ENCODE data around the gene VPS26B.
"Not testable (repeated sequence)": the region's sequence is repeated elsewhere in the genome, so short reads cannot be mapped to it uniquely, and the experiment has no call there.

VPS26B gene

DNA sequence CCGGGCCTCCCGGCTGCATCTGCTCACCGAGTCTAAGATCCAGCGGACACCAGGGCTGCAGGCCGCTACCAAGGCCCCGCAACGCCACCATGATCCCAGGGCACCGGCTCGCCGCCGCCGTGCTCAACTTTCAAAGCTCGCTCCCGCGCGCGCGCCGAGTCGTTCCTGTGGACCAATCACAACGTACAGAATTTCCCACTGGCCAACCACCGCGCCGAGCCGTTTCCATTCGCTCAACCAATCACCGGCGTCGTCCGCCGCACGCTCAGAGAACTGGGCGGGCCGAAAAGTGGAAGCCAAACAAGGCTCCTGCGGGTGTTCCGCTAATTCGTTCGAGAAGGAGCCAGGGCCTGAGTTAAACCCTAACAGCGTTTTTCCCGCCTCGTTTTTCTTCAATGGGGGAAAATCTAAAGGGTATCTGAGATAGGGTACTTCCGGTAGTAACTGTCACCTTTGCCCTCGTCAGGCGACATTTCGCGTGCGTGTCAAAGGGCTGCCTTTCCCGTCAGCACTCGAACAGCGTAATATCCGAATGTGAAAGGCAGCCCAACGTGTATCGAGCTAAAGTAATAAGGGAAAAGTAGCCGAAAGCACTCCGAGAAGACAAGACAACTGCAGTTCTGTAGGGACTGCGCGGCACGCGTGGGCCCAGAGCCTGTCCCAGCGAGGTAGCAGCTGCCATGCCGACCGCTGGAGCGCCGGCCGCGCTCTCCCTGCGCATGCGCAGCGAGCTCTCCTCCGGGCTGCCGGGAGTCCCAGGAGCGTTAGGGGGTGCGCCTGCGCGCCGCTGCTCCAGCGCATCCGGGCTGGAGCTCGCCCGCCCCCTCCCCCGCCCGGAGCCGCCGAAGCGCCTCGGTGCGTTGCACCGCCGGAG is at the start of gene VPS26B, which contains the start of gene NCAPD3:
VPS26B (plus strand) TSS at position 836 of the 874 bp plus-strand sequence. CDS start 452 bp downstream, outside the sequence.
NCAPD3 (minus strand) TSS at position 132 of the 874 bp plus-strand sequence; CDS start at position 91, 41 bp downstream.
- DNase-seq (ENCODE audit: low spot score): peak; percentile 99

GRCh38 chr11:134176284-134176683 is 48.2 kb upstream of the VPS26B start:
- DNase-seq (ENCODE audit: low spot score): no peak

DNA sequence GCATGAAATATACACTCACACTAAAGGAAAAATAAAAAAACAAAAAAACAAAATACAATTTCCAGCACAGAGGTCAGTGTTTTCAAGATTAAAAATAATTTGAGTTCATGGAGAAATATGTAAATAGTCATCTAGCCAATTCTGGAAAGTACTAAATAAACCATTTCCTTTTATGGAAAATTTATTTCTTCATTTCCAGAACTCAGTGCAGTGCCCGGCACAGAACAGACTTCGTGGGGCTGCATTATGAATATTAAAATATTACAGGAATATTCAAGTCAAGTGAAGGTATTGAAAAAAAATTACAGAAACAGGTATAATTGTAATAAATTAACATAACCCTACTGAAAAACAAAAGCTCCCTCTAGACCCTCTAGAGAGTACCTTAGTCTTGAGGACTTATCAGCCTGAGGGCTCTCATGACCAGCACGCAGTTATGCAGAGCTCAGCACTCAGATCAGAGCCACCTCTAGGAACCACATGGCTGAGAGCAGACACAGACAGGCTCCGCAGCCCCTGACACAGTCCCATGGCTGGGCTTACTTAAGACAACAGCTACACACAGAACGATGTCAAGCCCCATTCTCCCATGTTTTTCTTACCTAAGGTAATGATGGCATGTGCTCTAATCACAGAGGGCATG is 46.3 kb upstream of the VPS26B start:
- no peak for DNase-seq (ENCODE audit: low spot score)

DNA sequence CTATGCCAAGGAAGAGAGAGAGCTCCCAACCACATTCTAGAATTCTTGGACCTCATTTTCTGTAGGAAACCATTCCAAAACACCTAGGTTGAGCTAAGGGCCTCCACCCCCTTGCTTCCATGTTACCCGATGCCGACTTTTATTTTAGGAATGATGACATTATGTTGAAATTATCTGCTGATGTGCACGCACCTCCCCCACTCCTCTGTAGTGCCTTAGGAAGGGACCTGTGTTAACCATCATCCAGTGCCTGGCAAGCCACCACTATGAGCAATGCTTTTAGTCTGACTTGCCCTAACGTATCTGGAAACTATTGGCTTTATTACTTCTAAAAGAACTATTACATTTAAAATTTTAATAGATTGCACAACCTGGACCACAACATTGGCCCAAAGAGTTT is 42.8 kb upstream of the VPS26B start:
- no peak for DNase-seq (ENCODE audit: low spot score)

DNA sequence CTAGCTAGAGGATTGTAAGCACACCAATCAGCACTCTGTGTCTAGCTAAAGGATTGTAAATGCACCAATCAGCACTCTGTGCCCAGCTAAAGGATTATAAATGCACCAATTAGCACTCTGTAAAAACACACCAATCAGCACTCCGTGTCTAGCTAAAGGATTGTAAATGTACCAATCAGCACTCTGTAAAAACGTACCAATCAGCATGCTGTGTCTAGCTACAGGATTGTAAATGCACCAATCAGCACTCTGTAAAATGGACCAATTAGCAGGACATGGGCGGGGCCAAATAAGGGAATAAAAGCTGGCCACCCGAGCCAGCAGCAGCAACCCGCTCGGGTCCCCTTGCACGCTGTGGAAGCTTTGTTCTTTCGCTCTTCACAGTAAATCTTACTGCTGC is 36.4 kb upstream of the VPS26B start:
- not testable (repeated sequence) for DNase-seq (ENCODE audit: low spot score)

DNA sequence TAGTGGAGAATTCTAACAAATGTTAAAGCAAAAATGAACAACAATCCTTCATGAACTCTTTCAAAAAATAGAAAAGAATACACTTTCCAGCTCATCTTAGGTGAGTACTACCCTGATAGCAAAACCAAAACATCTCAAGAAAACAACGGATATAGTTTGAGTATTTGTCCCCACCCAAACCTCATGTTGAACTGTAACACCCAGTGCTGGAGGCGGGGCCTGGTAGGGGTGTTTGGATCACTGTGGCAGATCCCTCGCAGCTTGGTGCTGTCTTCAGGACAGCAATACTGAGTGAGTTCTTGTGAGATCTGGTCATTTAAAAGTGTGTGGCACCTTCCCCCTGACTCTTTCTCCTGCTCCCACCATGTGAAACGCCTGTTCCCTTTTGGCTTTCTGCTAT is 27.7 kb upstream of the VPS26B start:
- no peak for DNase-seq (ENCODE audit: low spot score)

GRCh38 chr11:134199531-134199930 is 24.9 kb upstream of the VPS26B start:
- no peak for DNase-seq (ENCODE audit: low spot score)

DNA sequence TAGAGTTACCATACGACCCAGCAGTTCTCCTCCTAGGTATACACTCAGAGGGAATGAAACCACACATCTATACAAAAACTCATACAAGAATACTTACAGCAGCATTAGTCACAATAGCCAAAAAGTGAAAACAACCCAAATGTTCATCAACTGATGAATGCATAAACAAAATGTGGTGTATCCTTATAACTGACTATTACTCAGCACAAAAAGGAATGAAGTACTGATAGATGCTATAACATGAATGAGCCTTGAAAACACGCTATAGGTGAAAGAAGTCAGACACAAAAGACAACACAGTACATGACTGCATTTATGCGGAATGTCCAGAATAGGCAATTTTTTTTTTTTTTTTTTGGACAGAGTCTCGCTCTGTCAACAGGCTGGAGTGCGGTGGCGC is 23.8 kb upstream of the VPS26B start:
- DNase-seq (ENCODE audit: low spot score): no peak

GRCh38 chr11:134202661-134203060 is 21.8 kb upstream of the VPS26B start:
- DNase-seq (ENCODE audit: low spot score): no peak

GRCh38 chr11:134205729-134206128 is 18.7 kb upstream of the VPS26B start:
- no peak for DNase-seq (ENCODE audit: low spot score)

DNA sequence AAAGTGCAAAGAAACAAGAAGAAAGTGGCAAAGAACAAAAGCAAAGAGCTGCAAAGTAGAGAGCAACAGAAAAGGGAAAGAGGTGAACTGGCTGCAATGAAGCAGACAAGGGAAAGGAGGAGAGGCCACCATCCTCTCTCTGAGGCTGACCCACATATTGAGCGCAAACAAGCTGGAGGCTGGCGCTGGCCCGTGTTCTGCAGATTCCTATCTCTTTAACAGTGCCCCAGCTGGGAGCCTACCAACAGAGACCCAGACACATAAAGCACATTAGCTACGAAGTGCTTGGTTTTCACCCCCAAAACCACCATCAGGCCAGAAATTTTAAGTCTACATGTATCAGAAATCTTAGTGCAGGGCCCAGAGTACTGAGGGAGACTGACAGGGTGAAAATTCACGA is 18.3 kb upstream of the VPS26B start:
- DNase-seq (ENCODE audit: low spot score): no peak

- no peak for DNase-seq (ENCODE audit: low spot score)
Measured at GRCh38 chr11:134207538-134208239, 16.8 kb upstream of the VPS26B start.

GRCh38 chr11:134215836-134216235 is 8.6 kb upstream of the VPS26B start:
- DNase-seq (ENCODE audit: low spot score): no peak

DNA sequence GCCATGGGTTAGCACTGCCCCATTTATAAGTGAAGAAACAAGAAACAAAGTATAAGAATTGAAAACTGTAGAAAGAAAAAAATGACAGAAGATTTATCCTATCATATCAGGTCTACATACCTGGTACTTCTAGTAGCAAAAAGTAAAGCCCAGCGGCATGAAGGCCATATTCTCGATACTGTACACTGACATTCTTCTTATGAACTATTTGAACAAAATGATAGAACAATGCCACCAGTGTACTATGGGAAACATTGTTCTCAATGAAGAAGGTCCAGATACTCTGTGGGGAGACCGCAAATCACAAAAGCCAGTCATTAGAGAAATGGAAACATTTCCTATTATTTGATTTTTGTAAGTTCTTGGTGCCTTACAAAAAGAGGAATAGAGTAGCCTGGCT is 7.7 kb upstream of the VPS26B start:
- DNase-seq (ENCODE audit: low spot score): no peak

DNA sequence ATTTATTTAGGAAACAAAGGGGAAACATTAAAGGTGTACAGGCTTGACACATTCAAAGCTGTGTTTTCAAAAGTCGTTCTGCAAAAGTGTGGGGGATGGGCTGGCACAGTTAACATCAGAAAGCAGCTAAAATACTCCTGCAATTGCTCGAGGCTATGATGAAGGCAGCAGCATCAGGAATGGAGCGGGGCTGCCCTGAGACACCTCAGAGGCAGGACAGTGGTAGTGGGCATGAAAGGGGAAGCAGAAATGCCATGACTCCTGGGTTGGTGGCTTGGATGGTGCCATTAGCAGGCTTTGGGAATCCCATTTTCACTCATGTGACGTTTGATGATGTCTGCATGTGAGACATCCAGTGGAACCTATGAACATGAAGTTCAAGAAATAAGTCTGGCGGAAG is 1.4 kb upstream of the VPS26B start:
- DNase-seq (ENCODE audit: low spot score): no peak

DNA sequence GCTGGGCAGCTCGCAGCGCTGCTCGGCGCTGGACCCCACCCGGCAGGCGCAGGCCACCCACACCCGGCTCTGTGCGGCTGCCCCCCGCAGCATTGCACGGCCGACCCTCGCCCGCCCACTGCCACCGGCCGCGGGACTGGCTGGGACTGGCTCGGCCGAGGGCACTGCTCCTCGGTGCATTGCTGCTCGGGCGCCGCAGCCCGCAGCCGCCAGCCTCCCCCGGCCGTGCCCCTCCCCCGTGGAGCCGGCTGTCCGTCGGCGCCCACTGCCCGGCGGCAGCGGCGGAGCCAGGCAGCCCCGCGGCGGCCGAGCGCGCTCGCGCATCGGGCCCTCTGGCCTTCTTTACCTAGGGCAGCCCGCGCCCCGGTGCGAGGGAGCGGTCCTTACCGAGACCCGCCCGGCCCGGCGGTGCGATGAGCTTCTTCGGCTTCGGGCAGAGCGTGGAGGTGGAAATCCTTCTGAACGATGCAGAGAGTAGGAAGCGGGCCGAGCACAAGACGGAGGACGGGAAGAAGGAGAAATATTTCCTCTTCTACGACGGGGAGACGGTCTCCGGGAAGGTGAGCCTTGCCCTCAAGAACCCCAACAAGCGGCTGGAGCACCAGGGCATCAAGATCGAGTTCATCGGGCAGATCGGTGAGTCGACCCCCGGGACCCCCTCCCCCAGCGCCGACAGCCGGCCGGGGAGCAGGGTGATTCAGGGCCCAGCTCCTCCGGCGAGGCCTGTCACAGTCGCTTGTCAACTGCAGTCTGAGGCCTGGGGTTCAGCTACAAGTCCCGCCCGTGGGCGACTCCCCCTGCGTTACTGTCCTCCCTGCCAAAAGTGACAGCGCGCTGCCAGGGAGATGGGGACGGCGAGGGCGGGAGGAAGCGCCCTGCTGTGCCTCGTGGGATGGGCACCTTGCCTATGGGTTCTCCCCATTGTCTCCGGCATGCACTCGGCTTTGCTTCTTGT is 516 bp downstream of the VPS26B start:
- peak; percentile 78 for DNase-seq (ENCODE audit: low spot score)

GRCh38 chr11:134226806-134227325 is 2.4 kb downstream of the VPS26B start:
- DNase-seq (ENCODE audit: low spot score): no peak

GRCh38 chr11:134228625-134229024 is 4.2 kb downstream of the VPS26B start:
- DNase-seq (ENCODE audit: low spot score): peak; percentile 42

DNA sequence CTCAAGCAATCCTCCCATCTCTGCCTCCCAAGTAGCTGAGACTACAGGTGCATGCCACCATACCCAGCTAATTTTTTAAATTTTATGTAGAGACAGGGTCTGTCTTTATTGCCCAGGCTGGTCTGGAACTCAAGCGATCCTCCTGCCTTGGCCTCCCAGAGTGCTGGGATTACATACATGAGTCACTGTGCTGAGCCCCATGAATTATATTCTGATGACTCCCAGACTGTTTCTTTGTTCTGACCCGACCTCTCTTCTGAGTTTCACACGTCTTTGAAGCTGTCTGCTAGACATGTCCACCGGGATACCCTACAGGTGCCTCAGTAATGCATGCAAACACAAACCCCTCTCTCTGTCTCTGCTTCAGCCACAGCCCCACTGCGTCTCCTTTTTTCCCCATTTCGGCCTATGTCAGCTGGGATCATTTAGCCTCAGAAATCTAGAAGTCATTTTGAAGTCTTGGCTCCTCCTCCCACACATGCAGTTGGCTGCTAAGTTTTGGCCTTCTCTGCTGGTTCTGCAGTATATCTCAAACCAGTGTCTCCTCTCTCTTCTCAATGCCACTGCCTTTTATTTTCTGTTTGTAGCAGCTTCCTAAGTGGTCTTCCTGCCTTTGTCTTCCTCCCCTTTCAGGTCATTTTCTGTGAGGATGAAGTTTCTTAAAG is 4.8 kb downstream of the VPS26B start:
- no peak for DNase-seq (ENCODE audit: low spot score)

DNA sequence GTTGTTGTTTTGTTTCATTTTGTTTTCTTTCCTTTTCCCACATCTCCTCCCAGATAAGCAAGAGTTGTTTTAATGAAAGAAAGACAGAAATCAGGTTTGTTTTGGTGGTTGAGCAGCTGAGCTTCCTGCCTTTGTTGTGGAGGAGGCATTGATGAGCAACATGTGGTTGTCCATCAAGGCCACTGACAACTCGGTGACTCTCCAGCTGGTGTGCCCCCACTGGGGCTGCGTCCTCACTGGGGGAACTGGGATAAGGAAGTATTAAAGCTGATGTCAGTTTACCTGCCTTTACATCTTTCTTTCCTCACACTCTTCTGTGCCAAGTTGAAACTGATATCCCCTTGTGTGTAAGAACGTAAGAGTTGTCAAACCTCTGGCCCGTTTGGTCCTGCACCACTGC is 5.9 kb downstream of the VPS26B start:
- DNase-seq (ENCODE audit: low spot score): no peak

Data from D341Med (cell line).